Measurements from ENCODE around the gene CCDC170.

GRCh38 chr6:151498327-151498726 is 4.5 kb downstream of the CCDC170 start:
- TF ChIP-seq, protein P1, sequence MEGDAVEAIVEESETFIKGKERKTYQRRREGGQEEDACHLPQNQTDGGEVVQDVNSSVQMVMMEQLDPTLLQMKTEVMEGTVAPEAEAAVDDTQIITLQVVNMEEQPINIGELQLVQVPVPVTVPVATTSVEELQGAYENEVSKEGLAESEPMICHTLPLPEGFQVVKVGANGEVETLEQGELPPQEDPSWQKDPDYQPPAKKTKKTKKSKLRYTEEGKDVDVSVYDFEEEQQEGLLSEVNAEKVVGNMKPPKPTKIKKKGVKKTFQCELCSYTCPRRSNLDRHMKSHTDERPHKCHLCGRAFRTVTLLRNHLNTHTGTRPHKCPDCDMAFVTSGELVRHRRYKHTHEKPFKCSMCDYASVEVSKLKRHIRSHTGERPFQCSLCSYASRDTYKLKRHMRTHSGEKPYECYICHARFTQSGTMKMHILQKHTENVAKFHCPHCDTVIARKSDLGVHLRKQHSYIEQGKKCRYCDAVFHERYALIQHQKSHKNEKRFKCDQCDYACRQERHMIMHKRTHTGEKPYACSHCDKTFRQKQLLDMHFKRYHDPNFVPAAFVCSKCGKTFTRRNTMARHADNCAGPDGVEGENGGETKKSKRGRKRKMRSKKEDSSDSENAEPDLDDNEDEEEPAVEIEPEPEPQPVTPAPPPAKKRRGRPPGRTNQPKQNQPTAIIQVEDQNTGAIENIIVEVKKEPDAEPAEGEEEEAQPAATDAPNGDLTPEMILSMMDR (conservative IDR thresholded peaks at IDR 0.05; ENCODE audit: low read depth, low read length), result no peak
- TF ChIP-seq EZH2phosphoT487 (IDR thresholded peaks at IDR 0.05; ENCODE audit: borderline replicate concordance, low read length), result no peak
